Fibroblast of skin of right biceps (primary cell): Measurements from ENCODE around the gene ZNF565.
A peak's percentile ranks its signal among the peaks of the same experiment; 100 is the strongest.
"Not testable (repeated sequence)": the region's sequence is repeated elsewhere in the genome, so short reads cannot be mapped to it uniquely, and the experiment has no call there.

Source experiments
- DNase-seq: peaks from one replicate; pipeline ENCODE4 v3.0.0-alpha.2; 2013

ZNF565 gene

DNA sequence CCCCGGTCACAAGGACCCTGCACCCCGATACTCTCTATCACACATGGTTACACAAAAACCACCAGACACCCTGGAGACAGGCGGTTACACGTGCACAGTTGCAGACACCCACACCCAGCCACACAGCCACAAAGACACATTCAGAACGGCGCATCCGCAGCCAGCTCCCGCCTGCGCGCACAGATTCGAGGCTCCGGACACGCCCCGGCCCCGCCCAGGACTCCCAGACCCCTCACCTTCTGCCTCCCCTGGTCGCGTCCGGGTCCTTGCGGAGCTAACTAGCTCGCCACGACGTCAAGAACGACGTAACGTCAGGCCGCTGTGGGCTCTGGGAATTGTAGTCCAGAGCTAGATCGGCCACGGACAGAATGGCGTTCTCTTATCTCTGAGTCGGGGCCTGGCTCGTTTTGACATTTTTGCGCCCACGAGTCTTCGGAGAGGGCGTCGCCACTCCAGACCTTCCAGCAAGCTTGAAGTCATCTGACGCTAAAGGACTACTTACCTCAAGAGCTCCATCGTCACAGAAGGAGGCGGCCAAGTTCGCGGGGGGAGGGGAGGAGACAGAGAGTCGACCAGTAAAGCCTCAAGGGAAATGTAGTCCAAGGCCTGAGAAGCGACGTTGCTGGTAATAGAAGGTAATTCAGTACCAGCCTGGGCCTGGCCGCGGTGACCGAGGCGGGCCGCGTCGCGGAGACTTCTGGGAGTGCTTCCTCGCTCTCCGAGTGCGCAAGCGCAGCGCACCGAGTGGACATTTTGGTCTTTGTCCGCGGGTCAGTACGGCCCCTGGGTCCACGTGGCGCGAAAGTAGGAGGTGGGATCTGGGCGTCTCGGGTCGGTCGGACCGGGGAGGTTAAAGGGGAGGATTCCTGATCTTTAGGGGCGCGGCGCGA, at the start of gene ZNF565, which contains the start of gene ZNF146:
Gene ZNF565, minus strand, starts transcription at position 280 of the 890 bp plus-strand sequence. CDS start 12,680 bp downstream, outside the sequence.
Gene ZNF146, plus strand, starts transcription at position 721 of the 890 bp plus-strand sequence. CDS start 21,335 bp downstream, outside the sequence.
- DNase-seq: peak; percentile 99

DNA sequence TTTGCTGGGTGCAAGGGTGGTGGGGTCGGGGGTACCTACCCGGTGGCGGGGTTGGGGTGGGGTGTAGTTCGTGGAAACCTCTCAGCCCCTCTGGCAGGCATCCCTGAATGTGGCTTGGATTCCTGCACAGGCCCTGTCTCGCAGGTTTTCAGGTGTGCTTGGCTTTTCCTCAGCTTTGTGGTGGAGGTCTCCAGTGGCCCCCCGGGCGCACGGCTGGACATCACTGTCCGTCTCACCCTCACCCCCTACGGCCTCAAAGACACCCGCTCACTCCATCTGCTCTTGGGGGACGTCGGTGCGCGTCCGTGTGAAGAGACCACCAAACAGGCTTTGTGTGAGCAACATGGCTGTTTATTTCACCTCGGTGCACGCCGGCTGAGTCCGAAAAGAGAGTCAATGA, 44.7 kb upstream of the ZNF565 start:
- DNase-seq: no peak

DNA sequence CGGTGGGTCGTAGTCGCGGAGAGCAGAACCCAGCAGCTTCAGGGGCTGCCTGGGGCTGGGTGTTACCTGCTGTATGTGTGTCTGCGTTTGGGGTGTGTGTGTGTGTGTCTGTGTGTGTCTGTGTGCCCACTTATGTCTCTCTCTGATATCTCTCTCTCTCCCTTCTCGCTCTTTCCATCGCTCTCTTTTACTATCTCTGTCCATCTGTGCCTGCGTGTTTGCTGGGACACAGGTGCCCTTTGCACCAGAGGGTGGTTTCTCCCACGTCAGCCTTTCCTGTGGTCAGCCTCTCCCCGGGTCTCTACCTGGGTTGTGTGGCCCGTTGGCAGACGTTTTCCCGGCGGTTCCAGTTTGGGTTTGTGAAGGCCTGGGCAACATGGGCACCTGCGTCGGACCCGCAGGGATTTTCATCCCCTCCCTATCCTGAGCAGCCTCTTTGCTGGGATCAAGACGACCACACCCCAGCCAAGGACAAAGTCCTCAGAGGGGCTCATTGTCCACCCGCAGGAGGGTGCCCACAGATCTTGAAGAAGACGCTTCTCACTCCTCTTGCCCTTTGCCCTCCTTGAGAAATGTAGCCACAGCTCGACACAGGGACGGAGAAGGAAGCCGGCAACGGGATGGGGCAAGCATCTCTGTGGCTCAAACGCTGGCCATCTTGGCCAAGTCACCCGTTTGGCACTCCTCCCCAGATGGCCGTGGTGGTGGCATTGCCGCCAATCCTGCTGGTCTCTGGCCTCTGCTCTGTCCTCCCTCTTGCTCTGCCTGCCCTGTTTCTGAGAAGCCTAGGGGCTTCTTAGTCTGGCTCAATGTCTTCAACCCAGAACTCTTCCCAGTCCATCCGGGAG, 43.8 kb upstream of the ZNF565 start:
- no peak for DNase-seq

DNA sequence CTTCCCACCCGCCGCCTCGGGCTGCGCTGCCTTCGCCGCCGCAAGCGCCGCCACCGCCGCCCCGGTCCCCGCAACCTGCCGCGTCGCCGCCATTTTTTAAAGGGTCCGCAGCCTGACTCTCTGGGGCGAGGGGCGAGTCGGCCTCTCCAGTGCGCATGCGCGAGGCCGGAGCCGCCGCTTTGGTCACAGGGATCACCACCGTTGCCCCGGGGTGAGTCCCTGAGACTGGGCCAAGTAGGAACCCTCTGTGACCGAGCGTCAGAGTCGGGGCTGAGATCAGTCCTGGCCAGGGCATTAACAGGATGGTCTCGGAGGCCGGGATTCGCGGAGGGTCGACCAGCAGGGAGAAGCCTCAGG, 43.0 kb upstream of the ZNF565 start:
- no peak for DNase-seq

DNA sequence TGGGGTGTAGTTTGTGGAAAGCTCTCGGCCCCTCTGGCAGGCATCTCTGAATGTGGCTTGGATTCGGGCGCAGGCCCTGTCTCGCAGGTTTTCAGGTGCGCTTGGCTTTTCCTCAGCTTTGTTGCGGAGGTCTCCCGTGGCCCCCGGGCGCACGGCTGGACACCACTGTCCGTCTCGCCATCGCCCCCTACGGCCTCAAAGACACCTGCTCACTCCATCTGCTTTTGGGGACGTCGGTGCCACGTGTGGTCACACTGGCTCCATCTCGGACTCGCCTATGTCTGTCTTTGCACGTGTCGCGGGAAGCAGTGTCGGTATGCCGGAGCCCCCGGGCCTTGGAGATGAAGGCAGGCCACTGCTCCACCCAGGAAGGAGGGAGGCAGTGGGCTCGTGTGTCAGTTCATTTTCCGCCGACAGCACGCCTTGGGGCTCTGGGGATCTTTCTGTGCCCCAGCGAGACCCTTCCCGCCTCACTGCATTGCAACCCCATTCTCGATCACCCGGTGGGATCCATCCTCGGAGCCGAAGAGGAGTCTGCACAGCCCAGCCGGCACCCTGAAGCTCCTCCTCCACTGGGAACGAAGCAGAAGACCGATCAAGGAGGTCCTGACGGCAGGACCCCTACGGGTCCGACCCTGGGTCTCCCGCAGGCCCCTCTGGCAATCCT, 42.5 kb upstream of the ZNF565 start:
- DNase-seq: no peak

DNA sequence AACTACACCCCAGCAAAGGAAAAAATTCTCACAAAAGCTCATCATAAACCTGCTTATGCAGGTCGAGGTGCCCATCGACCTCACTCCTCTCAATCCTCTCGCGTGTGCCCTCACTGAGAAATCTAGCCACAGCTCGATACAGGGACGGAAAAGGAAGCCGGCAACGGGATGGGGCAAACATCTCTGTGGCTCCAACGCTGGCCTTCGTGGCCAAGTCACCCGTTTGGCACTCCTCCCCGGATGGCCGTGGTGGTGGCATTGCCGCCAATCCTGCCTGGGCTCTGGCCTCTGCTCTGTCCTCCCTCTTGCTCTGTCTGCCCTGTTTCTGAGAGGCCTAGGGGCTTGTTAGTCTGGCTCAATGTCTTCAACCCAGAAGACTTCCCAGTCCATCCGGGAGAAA, 41.6 kb upstream of the ZNF565 start:
- DNase-seq: no peak

DNA sequence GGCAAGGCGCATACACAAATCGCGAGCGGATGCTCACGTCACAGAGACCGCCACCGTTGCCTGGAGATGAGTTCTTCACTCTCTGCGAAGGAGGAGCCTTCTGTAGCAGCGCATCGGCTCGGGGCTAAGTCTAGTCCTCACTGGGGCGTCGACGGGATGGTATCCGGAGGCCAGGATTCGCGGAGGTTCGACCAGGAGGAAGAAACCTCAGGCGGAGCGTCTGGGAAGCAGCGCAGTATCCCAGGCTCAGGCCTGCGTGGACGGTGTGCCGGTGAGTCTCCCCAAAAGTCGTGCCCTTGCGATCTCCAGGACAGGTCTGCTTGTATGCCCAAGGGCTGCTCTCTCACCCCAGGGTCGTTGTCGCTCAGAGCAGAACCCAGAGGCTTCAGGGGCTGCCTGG, 40.9 kb upstream of the ZNF565 start:
- DNase-seq: no peak

DNA sequence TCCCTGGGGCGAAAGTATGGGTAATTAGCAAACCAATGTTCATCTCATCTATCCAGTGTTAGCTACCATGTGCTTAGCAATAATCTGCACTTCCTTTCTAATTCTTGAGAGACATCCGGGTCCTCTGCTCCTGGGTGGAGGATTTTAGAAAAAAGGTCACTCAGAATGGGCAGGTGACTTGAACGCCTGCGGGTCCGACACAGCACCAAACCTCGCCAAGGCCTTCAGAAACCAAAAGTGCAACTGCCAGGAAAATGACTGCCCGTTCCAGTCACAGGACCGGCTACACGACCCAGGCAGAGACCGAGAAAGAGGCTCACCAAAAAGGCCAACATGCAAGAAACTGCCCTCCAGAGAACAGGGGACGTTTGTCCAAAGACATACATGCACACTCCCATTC, 40.4 kb upstream of the ZNF565 start:
- no peak for DNase-seq

DNA sequence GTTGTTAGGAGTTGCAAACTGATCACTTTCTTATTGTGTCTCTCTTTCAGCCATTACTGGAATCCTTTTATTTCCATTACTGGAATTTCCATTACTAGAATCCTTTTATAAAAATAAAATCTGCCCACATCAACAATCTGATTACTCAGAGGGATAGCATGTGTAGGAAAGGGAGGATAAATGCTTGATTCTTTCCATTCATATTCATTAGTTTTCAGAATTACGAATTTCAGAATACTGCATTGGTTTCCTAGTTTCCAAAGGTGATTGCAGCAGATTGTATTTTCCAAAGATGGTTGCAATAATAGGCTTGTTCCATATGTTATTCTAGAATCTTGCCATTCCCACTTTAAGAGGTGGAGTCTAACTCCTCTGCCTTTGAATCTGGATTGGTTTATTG, 37.6 kb upstream of the ZNF565 start:
- DNase-seq: no peak

DNA sequence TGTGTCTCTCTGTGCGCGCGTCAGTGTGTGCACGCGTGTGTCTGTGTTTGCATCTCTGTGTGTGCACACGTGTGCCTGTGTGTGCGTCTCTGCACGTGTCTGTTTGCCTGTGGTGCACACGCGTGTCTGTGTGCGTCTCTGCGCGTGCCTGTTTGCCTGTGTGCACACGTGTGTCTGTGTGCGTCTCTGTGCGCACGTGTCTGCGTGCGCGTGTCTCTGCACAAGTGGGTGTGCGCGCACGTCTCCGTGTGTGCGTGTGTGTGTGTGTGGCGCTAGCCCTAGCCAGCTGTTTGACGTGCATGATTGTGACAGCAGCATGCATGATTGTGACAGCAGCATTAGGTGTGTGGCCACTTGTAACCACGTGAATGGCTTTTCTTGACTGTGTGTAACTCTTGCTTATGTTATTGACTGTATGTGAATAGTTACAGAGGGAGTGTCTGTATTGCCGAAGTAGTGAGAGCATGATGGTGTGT, 31.6 kb upstream of the ZNF565 start:
- no peak for DNase-seq

DNA sequence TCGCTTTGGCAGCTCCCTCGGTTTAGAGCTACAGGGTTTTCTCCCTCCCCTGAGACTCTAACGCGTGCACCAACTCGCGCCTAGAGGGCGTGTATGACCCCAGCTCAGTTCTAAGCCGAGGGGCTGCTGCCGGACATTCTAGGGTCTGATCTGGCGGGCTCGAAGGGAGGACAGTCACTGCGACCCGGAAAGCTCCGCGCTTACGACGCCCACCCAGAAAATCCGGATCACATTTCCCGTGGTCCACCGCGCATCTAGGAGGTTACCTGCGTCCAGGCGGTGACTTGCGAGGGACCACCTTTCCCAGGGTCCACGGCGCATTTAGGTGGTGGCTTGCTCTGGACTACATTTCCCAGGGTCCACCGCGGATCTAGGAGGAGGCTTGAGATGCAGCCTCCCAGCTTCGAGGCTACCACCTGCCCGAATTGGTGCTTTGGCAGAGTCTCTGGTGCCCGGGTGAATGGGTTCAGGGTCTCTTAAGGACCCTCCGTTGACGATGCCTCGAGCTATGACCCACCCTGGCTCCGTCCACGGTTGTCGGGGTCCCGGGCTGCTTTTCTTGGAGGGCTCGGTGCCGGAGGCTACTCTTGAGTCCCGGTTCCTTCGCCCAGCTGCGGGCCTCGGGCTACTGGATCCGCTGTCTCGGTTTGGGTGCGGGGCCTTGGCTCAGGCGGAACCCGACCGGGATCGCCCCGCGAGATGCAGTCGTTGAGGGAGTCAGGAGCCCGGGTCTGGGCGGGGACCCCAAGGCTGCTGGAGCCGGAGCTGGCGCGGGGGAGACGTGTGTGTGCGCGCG, 30.9 kb upstream of the ZNF565 start:
- DNase-seq: no peak

DNA sequence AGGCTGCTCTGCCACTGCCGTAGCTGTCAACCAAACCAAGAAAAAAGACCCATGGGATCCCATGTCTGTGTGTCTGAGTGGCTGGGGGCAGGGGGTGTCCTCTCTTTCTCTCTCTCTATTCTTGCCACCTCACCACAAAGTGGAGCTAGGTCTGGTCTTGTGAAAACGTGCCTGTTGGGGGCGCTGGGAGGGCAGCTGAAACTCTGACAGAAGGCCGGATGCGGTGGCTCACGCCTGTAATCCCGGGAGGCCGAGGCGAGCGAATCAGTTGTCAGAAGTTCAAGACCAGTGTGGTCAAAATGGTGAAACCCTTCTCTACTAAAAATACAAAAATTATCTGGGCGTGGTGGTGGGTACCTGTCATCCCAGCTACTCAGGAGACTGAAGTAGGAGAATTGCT, 29.6 kb upstream of the ZNF565 start:
- no peak for DNase-seq

DNA sequence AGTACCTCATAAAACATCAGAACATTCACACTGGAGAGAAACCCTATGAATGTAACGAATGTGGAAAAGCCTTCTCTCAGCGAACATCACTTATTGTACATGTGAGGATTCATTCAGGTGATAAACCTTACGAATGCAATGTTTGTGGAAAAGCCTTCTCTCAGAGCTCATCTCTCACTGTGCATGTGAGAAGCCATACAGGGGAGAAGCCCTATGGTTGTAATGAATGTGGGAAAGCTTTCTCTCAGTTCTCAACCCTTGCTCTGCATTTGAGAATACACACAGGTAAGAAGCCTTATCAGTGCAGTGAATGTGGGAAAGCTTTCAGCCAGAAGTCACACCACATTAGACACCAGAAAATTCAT, 22.5 kb upstream of the ZNF565 start:
- DNase-seq: no peak

DNA sequence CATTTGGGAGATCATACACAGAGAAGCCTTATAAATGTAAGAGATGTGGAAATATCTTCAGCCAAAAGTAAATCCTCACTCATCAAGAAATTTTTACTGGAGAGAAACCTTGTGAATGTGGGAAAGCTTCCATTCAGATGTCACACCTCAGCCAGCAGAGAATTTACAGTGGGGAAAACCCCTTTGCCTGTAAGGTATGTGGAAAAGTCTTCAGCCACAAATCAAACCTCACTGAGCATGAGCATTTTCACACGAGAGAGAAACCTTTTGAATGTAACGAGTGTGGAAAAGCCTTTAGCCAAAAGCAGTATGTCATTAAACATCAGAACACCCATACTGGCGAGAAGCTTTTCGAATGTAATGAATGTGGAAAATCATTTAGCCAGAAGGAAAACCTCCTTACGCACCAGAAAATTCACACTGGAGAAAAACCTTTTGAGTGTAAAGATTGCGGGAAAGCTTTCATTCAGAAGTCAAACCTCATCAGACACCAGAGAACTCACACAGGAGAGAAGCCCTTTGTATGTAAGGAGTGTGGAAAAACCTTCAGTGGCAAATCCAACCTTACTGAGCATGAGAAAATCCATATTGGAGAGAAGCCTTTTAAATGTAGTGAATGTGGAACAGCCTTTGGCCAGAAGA, 22.0 kb upstream of the ZNF565 start:
- DNase-seq: no peak

DNA sequence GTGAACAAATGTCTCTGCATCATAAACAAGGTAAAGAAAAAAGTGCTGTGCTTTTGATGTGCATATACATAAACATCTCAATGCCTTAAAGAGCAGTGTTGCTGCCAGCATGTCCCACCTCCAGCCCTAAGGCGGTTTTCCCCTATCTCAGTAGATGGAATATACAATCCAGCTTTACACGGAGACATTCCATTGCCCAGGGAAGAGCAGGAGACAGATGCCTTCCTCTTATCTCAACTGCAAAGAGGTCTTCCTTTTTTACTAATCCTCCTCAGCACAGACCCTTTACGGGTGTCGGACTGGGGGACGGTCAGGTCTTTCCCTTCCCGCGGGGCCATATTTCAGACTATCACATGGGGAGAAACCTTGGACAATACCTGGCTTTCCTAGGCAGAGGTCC, 19.2 kb upstream of the ZNF565 start:
- DNase-seq: not testable (repeated sequence)

DNA sequence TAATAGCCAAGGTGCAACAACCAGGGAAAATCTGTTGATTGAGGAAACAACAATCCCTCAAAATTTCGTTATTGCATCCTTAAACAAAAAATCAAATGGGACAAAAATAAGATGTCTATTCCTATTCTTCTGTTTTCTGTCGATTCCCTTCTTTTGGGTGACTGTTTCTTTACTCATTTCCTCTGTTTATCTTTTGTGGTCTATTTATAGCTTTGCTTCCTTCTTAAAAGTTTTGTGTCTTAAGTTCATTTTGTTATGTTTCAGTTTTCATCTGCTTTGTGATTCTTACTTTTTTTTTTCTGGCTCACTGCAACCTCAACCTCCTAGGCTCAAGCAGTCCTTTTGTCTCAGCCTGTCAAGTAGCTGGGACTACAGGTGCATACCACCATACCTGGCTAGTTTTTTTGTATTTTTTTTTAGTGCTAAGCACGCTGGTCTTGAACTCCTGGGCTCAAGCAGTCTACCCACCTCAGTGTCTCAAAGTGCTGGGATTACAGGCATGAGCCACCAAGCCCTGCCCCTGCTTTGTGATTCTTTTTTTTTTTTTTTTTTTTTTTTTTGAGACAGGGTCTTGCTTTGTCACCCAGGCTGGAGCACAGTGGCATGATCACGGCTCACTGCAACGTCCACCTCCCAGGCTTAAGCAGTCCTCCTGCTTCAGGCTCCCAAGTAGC, 10.9 kb upstream of the ZNF565 start:
- DNase-seq: peak; percentile 53

DNA sequence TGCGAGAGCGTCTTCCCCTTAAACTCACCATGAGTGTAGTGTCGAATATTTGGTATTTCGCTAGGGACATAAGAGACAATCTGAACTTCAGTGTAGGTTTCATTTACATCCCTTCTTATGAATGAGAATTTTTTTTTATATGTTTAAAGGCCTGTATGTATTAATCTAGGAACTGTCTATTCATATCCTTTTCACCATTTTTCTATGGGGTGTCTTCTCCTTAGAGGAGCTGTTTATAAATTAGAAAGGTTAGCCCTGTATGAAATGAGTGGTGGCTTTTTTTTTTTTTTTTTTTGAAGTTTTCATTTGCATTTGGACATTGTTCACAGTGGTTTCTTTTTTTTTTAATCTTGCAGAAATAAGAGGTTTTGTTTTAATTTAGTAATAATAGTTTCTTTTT, 8.0 kb upstream of the ZNF565 start:
- no peak for DNase-seq

DNA sequence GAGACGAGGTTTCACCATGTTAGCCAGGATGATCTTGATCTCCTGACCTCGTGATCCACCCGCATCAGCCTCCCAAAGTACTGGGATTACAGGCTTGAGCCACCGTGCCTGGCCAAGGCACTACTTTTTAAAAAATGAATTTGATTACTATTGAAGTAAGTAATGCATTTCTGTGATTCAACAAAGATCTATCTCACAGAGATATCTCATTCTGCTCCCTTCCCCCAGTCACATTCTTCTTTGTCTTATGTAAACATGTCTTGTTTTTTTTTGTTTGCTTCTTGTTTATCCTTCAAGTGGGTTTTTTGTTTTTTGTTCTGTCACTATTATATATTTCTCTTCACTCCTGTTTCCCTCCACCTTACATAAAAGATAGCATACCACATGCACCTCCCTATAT, 7.0 kb upstream of the ZNF565 start:
- no peak for DNase-seq

DNA sequence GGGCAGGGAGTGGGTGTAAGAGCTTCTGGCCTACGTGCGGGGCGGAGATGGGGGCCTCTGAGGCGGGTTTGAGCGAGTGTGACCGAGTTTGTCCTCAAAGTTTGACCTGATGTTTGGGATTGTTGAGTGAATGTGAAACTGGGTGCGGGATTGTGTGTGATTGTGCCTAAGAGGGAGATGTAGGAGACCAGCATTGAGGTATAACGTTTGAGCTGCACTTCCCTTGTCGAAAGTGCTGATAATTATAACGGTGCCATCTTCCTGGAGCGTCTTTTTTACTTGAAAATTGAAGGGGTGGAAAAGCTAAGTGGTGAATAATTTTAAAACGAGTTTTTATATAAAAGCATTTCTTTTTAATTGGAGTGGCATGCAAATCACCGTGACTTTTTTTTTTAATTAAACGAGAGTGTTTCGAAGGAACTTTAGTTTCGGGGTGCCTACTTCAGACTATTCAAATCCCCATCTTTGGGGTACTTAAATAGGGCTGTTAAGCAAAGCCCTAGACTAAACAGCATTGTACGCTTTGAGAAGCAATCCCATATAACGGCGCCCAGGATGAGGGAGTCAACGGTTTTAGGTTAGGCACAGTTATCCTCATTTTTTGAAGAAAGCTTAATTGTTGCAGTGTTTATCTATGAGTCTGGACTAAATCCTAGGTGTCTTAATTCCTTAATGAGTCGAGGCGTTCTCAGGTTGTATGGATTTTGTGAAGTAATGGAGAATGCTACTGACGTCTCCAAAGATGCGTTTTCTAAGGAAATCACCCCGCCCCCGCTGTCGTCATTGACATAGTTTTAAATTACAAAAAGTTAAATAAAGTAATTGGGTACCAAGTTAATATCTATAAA, 1.0 kb upstream of the ZNF565 start:
- peak; percentile 34 for DNase-seq

DNA sequence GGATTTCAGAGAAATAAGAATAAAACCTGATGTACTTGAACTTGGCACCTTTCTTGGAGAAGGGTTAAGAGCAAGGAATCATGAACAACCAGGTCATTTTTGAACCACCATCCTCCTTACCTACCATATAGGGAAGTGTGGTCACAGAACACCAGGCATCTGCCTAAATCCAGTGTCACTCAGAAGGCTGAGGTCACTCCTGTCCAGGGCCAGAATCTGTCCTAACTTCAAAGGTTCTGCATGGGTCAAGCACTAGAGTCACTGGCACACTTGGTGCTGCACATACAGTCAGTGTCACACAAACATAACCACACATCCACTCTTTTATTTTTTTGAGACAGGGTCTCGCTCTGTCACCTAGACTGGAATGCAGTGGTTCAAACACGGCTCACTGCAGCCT, 1.6 kb downstream of the ZNF565 start:
- DNase-seq: no peak
